MM.1S (cell line): Measurements from ENCODE around the gene TBC1D21.

Experiments used
- DNase-seq: peaks from one replicate; pipeline ENCODE4 v3.0.0-alpha.2; 2015
- H2AFZ ChIP-seq: fragments of 300-600 bp; sonication (generic); 2 replicates; pipeline ENCODE4 v1.6.0; 2016; ENCODE audit warnings: antibody characterized with exemption, low read length
- H3F3A ChIP-seq: fragments of 300-600 bp; sonication (generic); 2 replicates; pipeline ENCODE4 v1.6.1; 2016; ENCODE audit warnings: mild to moderate bottlenecking, antibody characterized with exemption, low read length, moderate library complexity, mixed read lengths; ENCODE audit not compliant: insufficient read depth
- H3K27ac ChIP-seq: fragments of 300-600 bp; sonication (generic); 2 replicates; pipeline ENCODE4 v1.5.1; 2016; ENCODE audit warnings: mild to moderate bottlenecking, low read length
- H3K27me3 ChIP-seq: fragments of 300-600 bp; sonication (generic); replicated peaks from 2 replicates; pipeline ENCODE4 v1.6.0; 2016; ENCODE audit warnings: low read length; ENCODE audit not compliant: insufficient read depth
- H3K36me3 ChIP-seq: fragments of 300-600 bp; sonication (generic); replicated peaks from 2 replicates; pipeline ENCODE4 v1.6.1; 2016; ENCODE audit warnings: mild to moderate bottlenecking, low read length, mixed read lengths; ENCODE audit not compliant: insufficient read depth
- H3K4me1 ChIP-seq: fragments of 300-600 bp; sonication (generic); 2 replicates; pipeline ENCODE4 v1.6.1; 2016; ENCODE audit warnings: low read length, mixed read lengths
- H3K4me2 ChIP-seq: fragments of 300-600 bp; sonication (generic); 2 replicates; pipeline ENCODE4 v1.6.0; 2016; ENCODE audit warnings: low read depth, low read length
- H3K4me3 ChIP-seq: fragments of 300-600 bp; sonication (generic); 2 replicates; pipeline ENCODE4 v1.5.1; 2016; ENCODE audit warnings: low read length, mixed read lengths
- H3K79me2 ChIP-seq: fragments of 300-600 bp; sonication (generic); 2 replicates; pipeline ENCODE4 v1.6.1; 2016; ENCODE audit warnings: mixed run types, low read length, mixed read lengths
- H3K9ac ChIP-seq: fragments of 300-600 bp; sonication (generic); 2 replicates; pipeline ENCODE4 v1.6.1; 2016; ENCODE audit warnings: low read length, mixed read lengths
- H3K9me2 ChIP-seq: fragments of 300-600 bp; sonication (generic); replicated peaks from 2 replicates; pipeline ENCODE4 v1.6.1; 2016; ENCODE audit warnings: mild to moderate bottlenecking, low read length, mixed read lengths; ENCODE audit not compliant: insufficient read depth
- H3K9me3 ChIP-seq: fragments of 300-600 bp; sonication (generic); replicated peaks from 2 replicates; pipeline ENCODE4 v1.6.1; 2016; ENCODE audit warnings: mild to moderate bottlenecking, low read length, mixed read lengths; ENCODE audit not compliant: insufficient read depth
- H4K20me1 ChIP-seq: fragments of 300-600 bp; sonication (generic); 2 replicates; pipeline ENCODE4 v1.6.1; 2016; ENCODE audit warnings: mild to moderate bottlenecking, low read length, moderate library complexity, mixed read lengths; ENCODE audit not compliant: insufficient read depth
- EZH2 ChIP-seq: fragments of 300-600 bp; sonication (generic); optimal IDR thresholded peaks from 2 replicates; pipeline ENCODE3; 2017; ENCODE audit warnings: low read depth, mild to moderate bottlenecking, antibody characterized with exemption, low read length, mixed read lengths
- EZH2phosphoT487 ChIP-seq: fragments of 300-600 bp; sonication (generic); IDR thresholded peaks from 2 replicates; pipeline ENCODE4 v1.6.1; 2018; ENCODE audit warnings: antibody characterized with exemption, low read length
- TF ChIP-seq, protein P1 (sequence below): fragments of 300-600 bp; sonication (generic); IDR thresholded peaks from 2 replicates; pipeline ENCODE4 v1.5.1; 2016; ENCODE audit warnings: antibody characterized with exemption, low read length, mixed read lengths

Gene TBC1D21

GRCh38 chr15:73923488-73924164 is 50.3 kb downstream of the TBC1D21 start:
- H4K20me1 ChIP-seq = no peaks in the 10 kb centered on the region
- H3K4me1 ChIP-seq = no peaks in the 10 kb centered on the region
- TF ChIP-seq EZH2 = no peak
- no peak for TF ChIP-seq EZH2phosphoT487
- DNase-seq = no peak
- no peak overlapping the region for H3K4me2 ChIP-seq
- no peak overlapping the region for H3K9ac ChIP-seq
- H3K36me3 ChIP-seq = no peaks in the 10 kb centered on the region
- H3K27ac ChIP-seq = no peak overlapping the region
- peaks cover 34% of the 10 kb centered on the region for H3K27me3 ChIP-seq
- H3K9me3 ChIP-seq = no peaks in the 10 kb centered on the region
- H3K4me3 ChIP-seq = no peak overlapping the region
- H3F3A ChIP-seq = no peaks in the 10 kb centered on the region
- no peaks in the 10 kb centered on the region for H3K79me2 ChIP-seq
- no peaks in the 10 kb centered on the region for H3K9me2 ChIP-seq
- no peak overlapping the region for H2AFZ ChIP-seq

DNA sequence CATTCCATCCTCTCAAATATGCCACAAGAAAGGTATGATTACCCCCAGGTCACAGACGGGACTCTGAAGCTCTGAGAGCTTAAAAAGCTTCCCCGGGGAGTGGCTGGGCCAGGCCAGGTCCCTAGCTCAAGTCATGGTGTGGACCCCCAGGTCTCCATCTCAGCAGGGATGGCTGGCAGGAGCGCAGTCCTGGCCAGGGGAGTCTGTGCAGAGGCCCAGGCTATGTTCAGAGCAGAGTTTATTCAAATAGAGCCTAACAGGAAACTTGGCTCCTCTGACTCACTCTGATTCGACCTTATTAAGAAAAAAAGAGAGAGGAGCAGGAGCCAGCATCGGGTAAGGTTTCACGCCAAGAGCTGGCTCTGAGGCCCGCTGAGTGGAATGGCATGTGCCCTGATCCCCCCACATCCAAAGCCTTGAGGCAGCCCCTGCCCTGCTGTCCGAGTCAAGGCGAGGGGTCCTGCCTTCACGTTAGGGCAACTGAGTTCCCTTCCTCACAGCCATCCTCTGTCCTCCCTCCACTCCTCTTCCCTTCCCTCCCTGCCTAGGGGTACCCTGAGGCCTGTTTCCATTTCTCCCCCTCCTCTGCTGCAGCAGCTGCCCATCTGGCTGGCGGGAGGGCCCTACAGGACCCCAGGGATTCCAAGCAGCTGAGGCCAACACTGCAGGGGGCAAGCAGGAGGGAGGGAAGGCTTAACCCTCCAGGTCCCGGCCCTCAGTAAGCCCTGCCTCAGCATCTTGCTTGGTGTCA is 51.0 kb downstream of the TBC1D21 start:
- no peaks in the 10 kb centered on the region for H3K9me3 ChIP-seq
- no peak overlapping the region for H3K27ac ChIP-seq
- no peak for DNase-seq
- TF ChIP-seq, protein P1, sequence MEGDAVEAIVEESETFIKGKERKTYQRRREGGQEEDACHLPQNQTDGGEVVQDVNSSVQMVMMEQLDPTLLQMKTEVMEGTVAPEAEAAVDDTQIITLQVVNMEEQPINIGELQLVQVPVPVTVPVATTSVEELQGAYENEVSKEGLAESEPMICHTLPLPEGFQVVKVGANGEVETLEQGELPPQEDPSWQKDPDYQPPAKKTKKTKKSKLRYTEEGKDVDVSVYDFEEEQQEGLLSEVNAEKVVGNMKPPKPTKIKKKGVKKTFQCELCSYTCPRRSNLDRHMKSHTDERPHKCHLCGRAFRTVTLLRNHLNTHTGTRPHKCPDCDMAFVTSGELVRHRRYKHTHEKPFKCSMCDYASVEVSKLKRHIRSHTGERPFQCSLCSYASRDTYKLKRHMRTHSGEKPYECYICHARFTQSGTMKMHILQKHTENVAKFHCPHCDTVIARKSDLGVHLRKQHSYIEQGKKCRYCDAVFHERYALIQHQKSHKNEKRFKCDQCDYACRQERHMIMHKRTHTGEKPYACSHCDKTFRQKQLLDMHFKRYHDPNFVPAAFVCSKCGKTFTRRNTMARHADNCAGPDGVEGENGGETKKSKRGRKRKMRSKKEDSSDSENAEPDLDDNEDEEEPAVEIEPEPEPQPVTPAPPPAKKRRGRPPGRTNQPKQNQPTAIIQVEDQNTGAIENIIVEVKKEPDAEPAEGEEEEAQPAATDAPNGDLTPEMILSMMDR = no peak
- TF ChIP-seq EZH2 (no peak), EZH2phosphoT487 (no peak)
- H3K9me2 ChIP-seq = no peaks in the 10 kb centered on the region
- H3K4me3 ChIP-seq = no peak overlapping the region
- no peak overlapping the region for H3K9ac ChIP-seq
- H3K4me1 ChIP-seq = no peaks in the 10 kb centered on the region
- no peaks in the 10 kb centered on the region for H4K20me1 ChIP-seq
- H3K36me3 ChIP-seq = no peaks in the 10 kb centered on the region
- H3F3A ChIP-seq = no peaks in the 10 kb centered on the region
- H3K4me2 ChIP-seq = no peak overlapping the region
- H2AFZ ChIP-seq = no peak overlapping the region
- H3K27me3 ChIP-seq = peaks cover 34% of the 10 kb centered on the region
- no peaks in the 10 kb centered on the region for H3K79me2 ChIP-seq

DNA sequence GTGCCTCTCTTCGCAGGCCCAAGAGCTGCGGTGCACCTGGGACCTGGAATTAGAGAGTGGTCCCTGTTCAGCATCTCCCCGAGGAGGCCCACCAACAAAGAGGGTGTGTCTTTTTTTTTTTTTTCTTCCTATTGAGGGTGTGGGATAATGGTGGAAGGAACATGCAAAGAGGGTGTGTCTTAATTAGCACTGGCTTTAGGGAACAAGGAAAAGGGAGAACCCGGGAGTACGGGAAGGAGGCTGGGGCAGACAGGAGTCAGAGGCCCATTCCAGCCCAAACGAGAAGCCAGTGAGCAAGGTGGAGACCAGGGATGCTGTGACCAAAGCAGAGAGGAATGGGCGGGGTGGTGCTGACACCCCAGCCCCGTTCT is 52.5 kb downstream of the TBC1D21 start:
- H3K4me1 ChIP-seq = no peaks in the 10 kb centered on the region
- DNase-seq = no peak
- no peak overlapping the region for H3K4me2 ChIP-seq
- H3K79me2 ChIP-seq = no peaks in the 10 kb centered on the region
- H3K9me2 ChIP-seq = no peaks in the 10 kb centered on the region
- no peaks in the 10 kb centered on the region for H3K9me3 ChIP-seq
- peaks cover 34% of the 10 kb centered on the region for H3K27me3 ChIP-seq
- no peak overlapping the region for H3K9ac ChIP-seq
- H3K4me3 ChIP-seq = no peak overlapping the region
- H3F3A ChIP-seq = no peaks in the 10 kb centered on the region
- no peaks in the 10 kb centered on the region for H4K20me1 ChIP-seq
- no peak overlapping the region for H3K27ac ChIP-seq
- no peaks in the 10 kb centered on the region for H3K36me3 ChIP-seq
- H2AFZ ChIP-seq = no peak overlapping the region
- TF ChIP-seq EZH2 (no peak), EZH2phosphoT487 (no peak)
- TF ChIP-seq, protein P1 = no peak
